Measurements from ENCODE around the gene C3orf22.
"Not testable (repeated sequence)": the region's sequence is repeated elsewhere in the genome, so short reads cannot be mapped to it uniquely, and the experiment has no call there.

C3orf22 gene

GRCh38 chr3:126558336-126559071 lies at the start of gene C3orf22:
C3orf22 (minus strand) TSS chr3:126558932; CDS start chr3:126553390, 5,542 bp downstream.
- no peak for DNase-seq (ENCODE audit: insufficient read length, low spot score)
- FAIRE-seq = no peak

DNA sequence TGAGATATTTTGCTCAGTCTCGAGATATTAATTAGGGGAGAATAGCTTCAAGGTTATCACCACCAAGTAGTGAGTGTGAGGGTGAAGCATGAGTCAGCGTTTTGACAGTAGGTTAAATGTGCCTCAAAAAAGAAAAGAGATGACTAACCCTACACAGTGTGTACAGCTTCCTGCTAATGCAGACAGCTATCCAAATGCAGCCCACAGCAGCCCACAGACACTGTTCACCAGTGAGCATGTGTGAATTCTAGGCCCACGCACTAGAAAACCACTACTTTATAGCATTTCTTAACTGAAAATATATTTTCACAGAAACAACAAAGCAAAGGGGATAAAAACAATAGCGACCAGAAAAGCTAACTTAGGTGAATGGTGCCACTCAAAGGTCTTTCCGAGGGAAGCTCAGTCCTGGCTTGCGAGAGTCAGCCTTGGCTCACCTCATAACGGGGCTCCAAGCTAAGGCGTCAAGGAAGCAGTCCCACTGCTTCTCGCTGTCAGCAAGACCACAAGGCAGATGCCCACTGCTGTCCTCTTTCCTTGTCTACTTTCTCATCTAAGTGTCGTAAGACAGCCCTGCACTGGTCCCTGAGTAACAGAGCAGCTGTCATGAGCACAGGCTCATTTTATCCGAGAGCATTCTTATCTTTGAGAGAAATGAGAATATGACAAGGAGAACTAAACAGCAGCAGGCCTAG lies 48.6 kb upstream of the C3orf22 start:
- no peak for DNase-seq (ENCODE audit: insufficient read length, low spot score)
- no peak for FAIRE-seq

GRCh38 chr3:126606001-126606400 lies 47.3 kb upstream of the C3orf22 start:
- DNase-seq (ENCODE audit: insufficient read length, low spot score) (no peak), FAIRE-seq (no peak)

DNA sequence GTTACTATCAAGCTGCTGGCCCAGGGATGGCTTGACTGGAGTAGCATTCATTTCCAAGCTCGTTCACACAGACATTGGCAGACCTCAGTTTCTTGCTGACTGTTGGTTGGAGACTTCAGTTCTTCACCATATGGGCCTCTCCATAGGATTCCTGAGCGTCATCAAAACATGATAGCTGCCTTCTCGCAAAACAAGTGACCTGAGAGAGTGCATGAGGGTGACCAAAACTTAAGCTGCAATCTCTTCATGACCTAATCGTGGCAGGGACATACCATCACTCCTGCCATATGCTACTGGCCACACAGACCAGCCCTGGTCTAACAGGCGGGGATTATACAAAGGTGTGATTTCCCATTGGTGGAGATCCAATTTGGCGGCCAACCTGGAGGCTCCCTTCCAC lies 46.0 kb upstream of the C3orf22 start:
- no peak for FAIRE-seq
- DNase-seq (ENCODE audit: insufficient read length, low spot score) = no peak

DNA sequence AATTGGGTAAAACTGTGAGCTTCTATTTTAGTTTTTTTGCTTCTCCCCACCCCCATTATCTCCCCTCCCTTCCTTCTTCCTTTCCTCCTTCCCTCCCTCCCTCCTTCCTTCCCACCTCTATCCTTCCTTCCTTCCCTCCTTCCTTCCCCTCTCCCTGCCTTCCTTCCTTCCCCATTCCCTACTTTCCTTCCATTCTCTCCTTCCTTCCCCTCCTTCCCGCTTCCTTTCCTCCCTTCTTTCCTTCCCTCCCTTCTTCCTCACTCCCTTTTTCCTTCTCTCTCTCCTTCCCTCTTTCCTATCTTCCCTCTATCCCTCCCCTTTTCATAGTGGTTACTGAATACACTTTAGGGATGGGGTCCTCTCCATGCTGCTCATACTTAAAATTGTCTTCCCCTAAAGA lies 40.4 kb upstream of the C3orf22 start:
- no peak for FAIRE-seq
- no peak for DNase-seq (ENCODE audit: insufficient read length, low spot score)

DNA sequence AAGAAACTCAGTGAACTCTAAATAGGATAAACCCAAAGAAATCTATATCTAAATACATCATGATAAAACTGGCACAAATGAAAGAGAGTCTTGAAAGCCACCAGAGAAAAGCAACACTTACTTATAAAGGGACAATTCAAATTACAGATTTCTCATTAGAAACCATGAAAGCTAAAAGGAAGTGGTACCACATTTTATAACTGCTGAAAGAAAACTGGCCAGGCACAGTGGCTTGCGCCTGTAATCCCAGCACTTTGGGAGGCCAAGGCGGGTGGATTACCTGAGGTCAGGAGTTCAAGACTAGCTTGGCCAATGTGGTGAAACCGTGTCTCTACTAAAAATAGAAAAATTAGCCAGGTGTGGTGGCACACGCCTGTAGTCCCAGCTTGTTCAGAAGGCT lies 36.7 kb upstream of the C3orf22 start:
- not testable (repeated sequence) for FAIRE-seq; DNase-seq (ENCODE audit: insufficient read length, low spot score)

GRCh38 chr3:126591515-126591914 lies 32.8 kb upstream of the C3orf22 start:
- DNase-seq (ENCODE audit: insufficient read length, low spot score); FAIRE-seq: not testable (repeated sequence)

- DNase-seq (ENCODE audit: insufficient read length, low spot score) (no peak), FAIRE-seq (no peak)
Measured at GRCh38 chr3:126582311-126582710, 23.6 kb upstream of the C3orf22 start.

DNA sequence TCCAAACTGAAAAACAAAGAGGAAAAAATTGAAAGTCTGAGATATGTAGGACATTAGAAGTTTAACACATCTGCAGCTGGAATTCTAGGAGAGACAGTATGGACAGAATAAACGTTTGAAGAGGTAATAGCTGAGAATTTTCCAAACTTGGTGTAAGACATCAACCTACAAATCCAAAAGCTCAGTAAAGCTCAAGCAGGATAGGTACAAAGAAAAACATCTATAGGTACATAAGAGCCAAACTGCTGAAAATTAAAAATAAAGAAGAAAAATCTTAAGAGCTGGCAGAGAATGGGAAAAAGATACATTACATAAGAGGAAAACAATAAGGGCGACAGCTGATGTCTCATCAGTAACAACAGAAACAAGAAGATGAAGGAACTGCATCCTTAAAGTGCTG lies 22.8 kb upstream of the C3orf22 start:
- no peak for FAIRE-seq
- no peak for DNase-seq (ENCODE audit: insufficient read length, low spot score)

GRCh38 chr3:126580746-126581145 lies 22.0 kb upstream of the C3orf22 start:
- FAIRE-seq (no peak), DNase-seq (ENCODE audit: insufficient read length, low spot score) (no peak)

- DNase-seq (ENCODE audit: insufficient read length, low spot score) (no peak), FAIRE-seq (no peak)
Measured at GRCh38 chr3:126578702-126579101, 20.0 kb upstream of the C3orf22 start.

- no peak for DNase-seq (ENCODE audit: insufficient read length, low spot score)
- no peak for FAIRE-seq
Measured at GRCh38 chr3:126577261-126577660, 18.5 kb upstream of the C3orf22 start.

- no peak for FAIRE-seq
- DNase-seq (ENCODE audit: insufficient read length, low spot score) = no peak
Measured at GRCh38 chr3:126573492-126574117, 14.9 kb upstream of the C3orf22 start.

DNA sequence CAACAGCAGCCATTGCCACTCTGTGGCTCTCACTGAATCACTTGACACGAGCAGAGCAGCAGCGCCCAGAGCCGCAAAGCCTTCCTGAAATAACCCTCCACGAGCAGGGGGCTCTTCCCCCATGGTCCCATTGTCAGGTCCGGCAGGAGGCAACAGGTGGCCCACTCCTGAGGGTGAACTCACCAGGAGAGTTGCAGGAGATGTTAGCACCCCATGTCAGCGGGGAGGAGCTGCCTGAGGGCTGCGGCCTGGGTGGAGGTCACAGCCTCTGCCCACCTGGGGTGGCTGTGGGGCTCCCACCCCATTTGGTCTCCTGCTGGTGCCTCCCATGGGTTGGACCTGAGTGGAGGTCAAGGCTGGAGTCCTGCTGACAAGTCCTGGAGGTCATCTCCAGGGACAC lies 12.3 kb upstream of the C3orf22 start:
- no peak for DNase-seq (ENCODE audit: insufficient read length, low spot score)
- no peak for FAIRE-seq

DNA sequence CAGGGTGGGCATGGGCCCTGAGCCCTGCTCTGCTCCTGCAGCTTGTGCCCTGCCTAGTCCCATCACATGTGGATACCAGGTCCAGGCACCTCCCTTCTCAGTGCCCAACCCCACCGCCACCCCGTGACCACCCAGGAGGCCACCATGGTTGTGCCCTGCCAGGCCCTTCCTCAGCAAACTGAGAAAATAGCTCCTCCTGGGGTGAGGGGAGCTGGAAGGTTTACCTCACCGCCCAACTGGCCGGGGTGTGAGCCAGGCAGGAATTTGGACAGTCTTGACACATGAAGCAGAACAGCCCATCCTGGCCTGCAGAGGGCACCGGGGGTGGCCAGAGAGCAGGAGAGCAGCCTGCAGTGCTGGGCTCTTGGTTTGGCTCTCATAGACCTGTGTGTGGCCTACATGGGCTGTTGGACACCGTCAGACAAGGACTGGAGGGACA lies 11.4 kb upstream of the C3orf22 start:
- no peak for FAIRE-seq
- DNase-seq (ENCODE audit: insufficient read length, low spot score) = no peak

- no peak for FAIRE-seq
- no peak for DNase-seq (ENCODE audit: insufficient read length, low spot score)
Measured at GRCh38 chr3:126569390-126569975, 10.8 kb upstream of the C3orf22 start.

- DNase-seq (ENCODE audit: insufficient read length, low spot score) = no peak
Measured at GRCh38 chr3:126568776-126569342, 10.1 kb upstream of the C3orf22 start.

GRCh38 chr3:126567696-126568438 lies 9.1 kb upstream of the C3orf22 start:
- no peak for DNase-seq (ENCODE audit: insufficient read length, low spot score)
- FAIRE-seq = no peak

More at GRCh38 chr3:126568776-126569342, 10.1 kb upstream of the C3orf22 start:
- no peak for FAIRE-seq

- FAIRE-seq = no peak
- no peak for DNase-seq (ENCODE audit: insufficient read length, low spot score)
Measured at GRCh38 chr3:126562737-126563276, 4.1 kb upstream of the C3orf22 start.

DNA sequence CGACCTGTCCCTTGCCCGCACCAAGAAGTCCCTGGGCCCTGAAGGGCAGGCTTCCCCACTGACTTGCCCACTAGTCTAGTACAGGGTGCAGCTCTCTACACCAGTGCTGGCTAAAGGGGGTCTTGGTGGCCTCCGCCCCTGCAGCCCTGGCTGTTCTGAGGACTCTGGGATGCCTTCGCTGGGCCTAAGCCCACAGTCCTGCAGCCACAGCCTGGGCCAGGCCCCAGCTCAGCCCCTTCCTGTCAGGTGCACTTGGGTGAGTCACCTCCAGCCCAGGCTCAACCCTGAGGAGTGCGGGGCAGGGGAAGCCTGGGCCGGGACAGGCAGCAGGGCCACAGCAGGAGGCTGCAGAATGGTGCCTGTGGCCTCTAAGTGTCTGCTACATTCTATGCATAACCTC lies 971 bp downstream of the C3orf22 start:
- DNase-seq (ENCODE audit: insufficient read length, low spot score) = no peak
- no peak for FAIRE-seq
